ENCODE data around the gene SLC30A5.

- no peak for TF ChIP-seq CTCF (IDR thresholded peaks at IDR 0.05)
- TF ChIP-seq EZH2 (IDR thresholded peaks at IDR 0.05; ENCODE audit: borderline replicate concordance, insufficient read depth, low read depth, low read length, poor library complexity, severe bottlenecking): no peak
These were observed 44.0 kb upstream of the SLC30A5 start for GRCh38 chr5:69049796-69050195.
